C4-2B (cell line): ENCODE results near the gene C17orf114.

Experiments used
- CTCF ChIP-seq: fragments of 450-650 bp; conservative IDR thresholded peaks from 2 replicates; pipeline ENCODE4 v1.5.1; 2017; ENCODE audit warnings: mild to moderate bottlenecking
- ZFX ChIP-seq: fragments of 450-650 bp; IDR thresholded peaks from 2 replicates; pipeline ENCODE4 v1.6.1; 2017

- no peak for TF ChIP-seq ZFX
- no peak for TF ChIP-seq CTCF
Measured at GRCh38 chr17:4827399-4827798, 25.3 kb upstream of the C17orf114 start.
